ENCODE data around the gene TULP4. TPM values are rescaled to one million over a fixed set of nuclear protein-coding genes. Genes with fewer than 3 reads are reported as not detected.
"Not testable (repeated sequence)": the region's sequence is repeated elsewhere in the genome, so short reads cannot be mapped to it uniquely, and the experiment has no call there.

Gene TULP4
- total RNA-seq, 2 experiments from 2014 or later: 18.4 to 18.5 TPM

DNA sequence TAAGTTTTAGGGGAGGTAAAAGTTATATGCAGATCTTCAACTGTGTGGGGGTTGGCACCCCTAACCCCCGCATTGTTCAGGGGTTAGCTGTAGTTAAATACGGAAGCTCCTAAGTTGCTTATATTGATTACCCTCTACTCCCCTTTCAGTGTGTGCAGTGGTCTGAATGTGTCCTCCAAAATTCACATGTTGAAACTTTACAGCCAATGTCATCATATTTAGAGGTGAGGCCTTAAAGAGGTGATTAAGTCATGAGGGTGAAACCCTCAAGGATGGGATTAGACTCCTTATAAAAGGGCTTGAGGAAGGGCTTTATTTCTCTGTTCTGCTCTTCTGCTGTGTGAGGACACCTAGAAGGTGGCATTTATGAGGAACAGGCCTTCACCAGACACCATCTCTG, 22.3 kb downstream of the TULP4 start:
- no peaks in the 10 kb centered on the region for H3K27me3 Mint-ChIP-seq
- H3K27ac Mint-ChIP-seq: no peak overlapping the region
- no peak overlapping the region for H3K4me3 Mint-ChIP-seq
- intact Hi-C loops (cut with micrococcal nuclease): no loop called here
- ATAC-seq: no peak
- TF ChIP-seq, protein P1, sequence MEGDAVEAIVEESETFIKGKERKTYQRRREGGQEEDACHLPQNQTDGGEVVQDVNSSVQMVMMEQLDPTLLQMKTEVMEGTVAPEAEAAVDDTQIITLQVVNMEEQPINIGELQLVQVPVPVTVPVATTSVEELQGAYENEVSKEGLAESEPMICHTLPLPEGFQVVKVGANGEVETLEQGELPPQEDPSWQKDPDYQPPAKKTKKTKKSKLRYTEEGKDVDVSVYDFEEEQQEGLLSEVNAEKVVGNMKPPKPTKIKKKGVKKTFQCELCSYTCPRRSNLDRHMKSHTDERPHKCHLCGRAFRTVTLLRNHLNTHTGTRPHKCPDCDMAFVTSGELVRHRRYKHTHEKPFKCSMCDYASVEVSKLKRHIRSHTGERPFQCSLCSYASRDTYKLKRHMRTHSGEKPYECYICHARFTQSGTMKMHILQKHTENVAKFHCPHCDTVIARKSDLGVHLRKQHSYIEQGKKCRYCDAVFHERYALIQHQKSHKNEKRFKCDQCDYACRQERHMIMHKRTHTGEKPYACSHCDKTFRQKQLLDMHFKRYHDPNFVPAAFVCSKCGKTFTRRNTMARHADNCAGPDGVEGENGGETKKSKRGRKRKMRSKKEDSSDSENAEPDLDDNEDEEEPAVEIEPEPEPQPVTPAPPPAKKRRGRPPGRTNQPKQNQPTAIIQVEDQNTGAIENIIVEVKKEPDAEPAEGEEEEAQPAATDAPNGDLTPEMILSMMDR (IDR thresholded peaks at IDR 0.05): no peak
- H3K4me1 Mint-ChIP-seq (ENCODE audit: low read depth): peaks cover 11% of the 10 kb centered on the region
- ChIA-PET CTCF (interaction anchor here (0.8 kb wide), 1 partner anchor 52 kb away, joined by 3 read pairs; no protein-coding TSS in a partner anchor), POLR2A (no interaction called here)
- no peak for DNase-seq
- H3K36me3 Mint-ChIP-seq (ENCODE audit: low read depth): peaks cover 16% of the 10 kb centered on the region
- no peaks in the 10 kb centered on the region for H3K9me3 Mint-ChIP-seq

DNA sequence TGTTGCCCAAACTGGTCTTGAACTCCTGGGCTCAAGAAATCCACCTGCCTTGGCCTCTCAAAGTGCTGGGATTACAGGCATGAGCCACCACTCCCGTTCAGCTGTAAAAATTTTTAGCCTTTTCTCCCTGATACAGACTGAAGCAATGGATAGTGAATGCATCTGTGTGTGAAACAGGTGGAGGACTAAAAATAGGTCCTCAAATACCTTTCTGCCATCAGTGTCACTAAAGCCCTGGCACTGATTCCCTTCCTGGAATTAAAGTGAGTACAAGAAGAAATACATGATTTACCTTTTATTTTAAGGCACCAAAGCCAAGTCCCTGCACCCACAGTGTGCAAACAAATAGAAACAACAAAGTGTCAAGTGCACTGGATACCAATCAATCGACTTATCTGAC, 25.1 kb downstream of the TULP4 start:
- ChIA-PET CTCF (no interaction called here), POLR2A (no interaction called here)
- H3K4me1 Mint-ChIP-seq (ENCODE audit: low read depth): peaks cover 13% of the 10 kb centered on the region
- ATAC-seq (no peak), DNase-seq (no peak)
- intact Hi-C loops (cut with micrococcal nuclease): no loop called here
- peaks cover 14% of the 10 kb centered on the region for H3K36me3 Mint-ChIP-seq (ENCODE audit: low read depth)
- H3K4me3 Mint-ChIP-seq: no peak overlapping the region
- TF ChIP-seq, protein P1 (IDR thresholded peaks at IDR 0.05): no peak
- no peaks in the 10 kb centered on the region for H3K9me3 Mint-ChIP-seq
- H3K27me3 Mint-ChIP-seq: no peaks in the 10 kb centered on the region
- H3K27ac Mint-ChIP-seq: no peak overlapping the region

DNA sequence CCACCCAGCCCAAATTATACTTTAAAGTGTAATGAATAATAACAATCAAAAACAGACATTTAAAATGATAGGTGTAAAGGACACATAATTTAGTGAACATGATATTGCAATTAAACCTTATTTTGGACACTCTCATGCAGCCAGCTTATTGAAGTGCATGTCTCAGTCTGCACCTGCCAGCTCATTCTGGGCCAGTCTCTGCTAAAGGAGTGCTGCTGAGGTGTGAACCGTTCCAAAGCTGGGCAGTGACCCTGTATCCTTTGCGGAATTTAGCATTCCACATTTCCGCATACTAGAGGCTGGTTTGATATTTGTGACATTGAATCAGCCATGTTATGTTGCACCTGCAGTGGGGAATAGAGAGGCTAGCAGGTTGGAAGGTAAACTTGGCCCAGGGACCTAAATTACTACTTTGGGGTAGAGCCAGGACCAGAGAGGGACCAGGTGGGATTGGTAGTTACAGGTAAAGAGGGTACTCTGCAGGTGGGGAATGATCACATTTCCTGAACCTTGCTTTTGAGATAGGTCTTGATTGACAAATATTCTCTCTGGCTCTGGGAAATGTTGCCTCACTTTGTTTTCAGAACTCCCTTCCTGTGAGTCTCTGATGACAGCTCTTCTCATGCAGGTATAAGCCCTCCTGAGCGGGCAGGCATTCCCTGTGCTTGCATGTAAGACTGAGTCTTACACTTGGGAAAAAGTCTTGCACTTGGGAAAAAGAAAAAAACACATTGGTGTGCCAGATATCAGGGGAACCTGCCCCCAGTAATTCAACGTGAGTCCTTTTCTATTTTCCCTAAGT, 26.2 kb downstream of the TULP4 start:
- Mint-ChIP-seq H3K4me1 (ENCODE audit: low read depth) (peaks cover 13% of the 10 kb centered on the region), H3K36me3 (ENCODE audit: low read depth) (peaks cover 10% of the 10 kb centered on the region), H3K9me3 (no peaks in the 10 kb centered on the region), H3K27me3 (no peaks in the 10 kb centered on the region), H3K4me3 (no peak overlapping the region), H3K27ac (no peak overlapping the region)
- intact Hi-C loops (cut with micrococcal nuclease): no loop called here
- ChIA-PET POLR2A (interaction anchor here (0.9 kb wide), 1 partner anchor 18 kb away, joined by 4 read pairs; no protein-coding TSS in a partner anchor), CTCF (no interaction called here)
- no peak for ATAC-seq
- DNase-seq: no peak
- TF ChIP-seq, protein P1 (IDR thresholded peaks at IDR 0.05): no peak

DNA sequence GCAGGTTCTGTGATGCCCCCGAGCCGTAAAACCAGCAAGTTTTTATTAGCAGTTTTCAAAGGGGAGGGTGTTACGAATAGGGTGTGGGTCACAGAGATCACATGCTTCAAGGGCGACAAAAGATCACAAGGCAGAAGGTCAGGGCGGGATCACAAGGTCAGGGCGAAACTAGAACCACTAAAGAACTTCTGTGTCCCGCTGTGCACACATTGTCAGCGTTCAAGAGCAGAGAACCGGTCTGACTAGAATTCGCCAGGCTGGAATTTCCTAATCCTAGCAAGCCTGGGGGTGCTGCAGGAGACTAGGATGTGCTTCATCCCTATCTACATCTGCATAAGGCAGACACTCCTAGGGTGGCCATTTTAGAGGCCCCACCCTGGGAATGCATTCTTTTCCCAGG, 26.9 kb downstream of the TULP4 start:
- H3K27ac Mint-ChIP-seq; ATAC-seq; intact Hi-C loops (cut with micrococcal nuclease); H3K9me3 Mint-ChIP-seq; CTCF ChIA-PET; H3K27me3 Mint-ChIP-seq; DNase-seq; H3K4me3 Mint-ChIP-seq: not testable (repeated sequence)
- peaks cover 11% of the 10 kb centered on the region for H3K4me1 Mint-ChIP-seq (ENCODE audit: low read depth)
- H3K36me3 Mint-ChIP-seq (ENCODE audit: low read depth): peaks cover 12% of the 10 kb centered on the region
- POLR2A ChIA-PET: interaction anchor here (0.9 kb wide), 1 partner anchor 18 kb away, joined by 4 read pairs; no protein-coding TSS in a partner anchor

DNA sequence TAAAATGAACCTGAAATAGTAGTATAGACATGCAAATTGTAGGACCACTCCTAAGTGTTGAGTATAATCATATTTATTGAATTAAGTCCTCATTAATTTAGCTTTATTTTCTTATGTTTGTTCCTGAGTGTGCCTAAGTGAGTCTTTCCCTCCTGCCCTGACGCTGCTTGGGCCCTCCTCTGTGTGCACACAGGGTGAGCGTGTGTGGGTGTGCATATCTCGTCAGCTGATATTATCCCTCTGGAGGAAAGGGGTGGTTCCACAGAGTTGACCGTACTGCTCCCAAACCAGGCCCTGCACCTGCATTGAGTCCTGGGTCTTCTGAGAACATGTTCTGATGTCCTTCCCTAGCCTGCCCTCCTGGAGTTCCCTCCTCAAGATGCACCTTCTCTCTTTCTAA, 28.0 kb downstream of the TULP4 start:
- CTCF ChIA-PET: interaction anchor here (1.4 kb wide), 1 partner anchor 119 kb away, joined by 3 read pairs; no protein-coding TSS in a partner anchor

More for the DNA sequence above, 28.0 kb downstream of the TULP4 start:
- POLR2A ChIA-PET: no interaction called here
- TF ChIP-seq, protein P1 (IDR thresholded peaks at IDR 0.05): no peak
- no peaks in the 10 kb centered on the region for H3K27me3 Mint-ChIP-seq
- DNase-seq (no peak), ATAC-seq (no peak)
- peaks cover 4% of the 10 kb centered on the region for H3K9me3 Mint-ChIP-seq
- peaks cover 20% of the 10 kb centered on the region for H3K36me3 Mint-ChIP-seq (ENCODE audit: low read depth)
- no peak overlapping the region for H3K4me3 Mint-ChIP-seq
- no peak overlapping the region for H3K27ac Mint-ChIP-seq
- peaks cover 15% of the 10 kb centered on the region for H3K4me1 Mint-ChIP-seq (ENCODE audit: low read depth)
- intact Hi-C loops (cut with micrococcal nuclease): no loop called here

All from activated CD8-positive, alpha-beta T cell treated with anti-CD3 and anti-CD28 coated beads for 36 hours (primary cell).